Caco-2 (cell line): ENCODE results near the gene REPS1. TPM values are rescaled to one million over a fixed set of nuclear protein-coding genes. Genes with fewer than 3 reads are reported as not detected.

Experiments used
- BruUV-seq: library from RNA; stranded (reverse); fragments of 400-500 nt; replicated peaks from 2 replicates; lab custom pipeline; 2021; lab: Mats Ljungman, UMichigan
- CTCF ChIA-PET: fragments of 300-600 bp; sonication (Branson Sonifier 250); formaldehyde crosslinking; loops from one replicate; lab custom pipeline; 2022; ENCODE audit warnings: antibody characterized with exemption; lab: Charles Lee
- POLR2A ChIA-PET: fragments of 300-600 bp; sonication (Branson Sonifier 250); formaldehyde crosslinking; loops from one replicate; lab custom pipeline; 2022; ENCODE audit warnings: antibody characterized with exemption; lab: Charles Lee
- DNase-seq, 2 experiments: peaks; one replicate each; pipeline versions ENCODE4 v3.0.0 to v3.0.0-alpha.2; 2020 to 2022
- H3K27me3 ChIP-seq: replicated peaks from 2 replicates; pipeline ENCODE4 v1.6.0; 2011; ENCODE audit warnings: low read length; ENCODE audit not compliant: control insufficient read depth, insufficient read depth
- H3K36me3 ChIP-seq: 2 replicates; pipeline ENCODE4 v1.5.1; 2011; ENCODE audit warnings: low read length; ENCODE audit not compliant: control insufficient read depth, insufficient read depth
- H3K4me1 ChIP-seq: fragments of 250-450 bp; sonication (Bioruptor Pico); 2 replicates; pipeline ENCODE4 v1.5.1; 2020; ENCODE audit warnings: mild to moderate bottlenecking
- H3K4me3 ChIP-seq: 2 replicates; pipeline ENCODE4 v1.5.1; 2011; ENCODE audit warnings: low read depth, mild to moderate bottlenecking, control low read depth, low read length
- H3K9me3 ChIP-seq: fragments of 250-450 bp; sonication (Bioruptor Pico); 2 replicates; pipeline ENCODE4 v1.5.1; 2020; ENCODE audit warnings: mild to moderate bottlenecking, moderate library complexity
- H3K27ac Mint-ChIP-seq: one replicate; pipeline ENCODE4 v1.8.0; 2022; ENCODE audit warnings: mixed read lengths; ENCODE audit not compliant: unreplicated experiment
- H3K27me3 Mint-ChIP-seq: one replicate; pipeline ENCODE4 v1.8.0; 2022; ENCODE audit warnings: mixed read lengths; ENCODE audit not compliant: insufficient read depth, unreplicated experiment
- H3K36me3 Mint-ChIP-seq: one replicate; pipeline ENCODE4 v1.8.0; 2022; ENCODE audit warnings: mild to moderate bottlenecking, mixed read lengths; ENCODE audit not compliant: insufficient read depth, unreplicated experiment
- H3K4me1 Mint-ChIP-seq: one replicate; pipeline ENCODE4 v1.8.0; 2022; ENCODE audit warnings: low read depth, mixed read lengths; ENCODE audit not compliant: unreplicated experiment
- H3K4me3 Mint-ChIP-seq: one replicate; pipeline ENCODE4 v1.8.0; 2022; ENCODE audit warnings: mild to moderate bottlenecking, moderate library complexity, mixed read lengths; ENCODE audit not compliant: unreplicated experiment
- H3K9me3 Mint-ChIP-seq: one replicate; pipeline ENCODE4 v1.8.0; 2022; ENCODE audit warnings: mixed read lengths; ENCODE audit not compliant: unreplicated experiment
- intact Hi-C: fragments of 100-400 bp; cut with micrococcal nuclease; formaldehyde crosslinking; loops from one replicate; pipeline ENCODE4 v1.10.0; 2022; ENCODE audit not compliant: unreplicated experiment
- total RNA-seq: library from RNA; stranded (reverse); gene quantifications from 2 replicates; pipeline ENCODE4 v1.2.3, GENCODE V29; 2022
- TF ChIP-seq, protein P1 (sequence below), 2 experiments: fragments of 200-600 bp in 1 of 2; IDR thresholded peaks; 1 replicate in 1 of 2; 2 replicates in 1 of 2; pipeline versions ENCODE4 v1.5.1 to v1.8.0; 2011 to 2022; ENCODE audit warnings: antibody characterized with exemption in 1 of 2, control low read depth in 1 of 2, inconsistent platforms in 1 of 2, low read depth in 1 of 2, low read length in 1 of 2, mild to moderate bottlenecking in 1 of 2, moderate library complexity in 1 of 2; ENCODE audit not compliant: insufficient read depth in 1 of 2, severe bottlenecking in 1 of 2, unreplicated experiment in 1 of 2

The REPS1 gene
- total RNA-seq, 1 experiment from 2014 or later: 74.1 TPM

GRCh38 chr6:138873191-138873590 lies 114.9 kb downstream of the REPS1 start:
- no peaks in the 10 kb centered on the region for H3K27me3 Mint-ChIP-seq
- ChIA-PET CTCF (no interaction called here), POLR2A (no interaction called here)
- no peak overlapping the region for H3K4me3 Mint-ChIP-seq
- H3K9me3 Mint-ChIP-seq: no peaks in the 10 kb centered on the region
- no peak for DNase-seq
- Histone ChIP-seq H3K9me3 (no peaks in the 10 kb centered on the region), H3K36me3 (no peaks in the 10 kb centered on the region), H3K27me3 (no peaks in the 10 kb centered on the region), H3K4me3 (no peak overlapping the region), H3K4me1 (no peaks in the 10 kb centered on the region)
- intact Hi-C loops: no loop called here
- TF ChIP-seq, protein P1, sequence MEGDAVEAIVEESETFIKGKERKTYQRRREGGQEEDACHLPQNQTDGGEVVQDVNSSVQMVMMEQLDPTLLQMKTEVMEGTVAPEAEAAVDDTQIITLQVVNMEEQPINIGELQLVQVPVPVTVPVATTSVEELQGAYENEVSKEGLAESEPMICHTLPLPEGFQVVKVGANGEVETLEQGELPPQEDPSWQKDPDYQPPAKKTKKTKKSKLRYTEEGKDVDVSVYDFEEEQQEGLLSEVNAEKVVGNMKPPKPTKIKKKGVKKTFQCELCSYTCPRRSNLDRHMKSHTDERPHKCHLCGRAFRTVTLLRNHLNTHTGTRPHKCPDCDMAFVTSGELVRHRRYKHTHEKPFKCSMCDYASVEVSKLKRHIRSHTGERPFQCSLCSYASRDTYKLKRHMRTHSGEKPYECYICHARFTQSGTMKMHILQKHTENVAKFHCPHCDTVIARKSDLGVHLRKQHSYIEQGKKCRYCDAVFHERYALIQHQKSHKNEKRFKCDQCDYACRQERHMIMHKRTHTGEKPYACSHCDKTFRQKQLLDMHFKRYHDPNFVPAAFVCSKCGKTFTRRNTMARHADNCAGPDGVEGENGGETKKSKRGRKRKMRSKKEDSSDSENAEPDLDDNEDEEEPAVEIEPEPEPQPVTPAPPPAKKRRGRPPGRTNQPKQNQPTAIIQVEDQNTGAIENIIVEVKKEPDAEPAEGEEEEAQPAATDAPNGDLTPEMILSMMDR (IDR thresholded peaks at IDR 0.05; ENCODE audit: insufficient read depth in 1 of 2, low read depth in 1 of 2, low read length in 1 of 2, severe bottlenecking in 1 of 2, unreplicated experiment in 1 of 2): no peak
- H3K27ac Mint-ChIP-seq: no peak overlapping the region
- H3K36me3 Mint-ChIP-seq: no peaks in the 10 kb centered on the region
- BruUV-seq: no TSS peak
- peaks cover 6% of the 10 kb centered on the region for H3K4me1 Mint-ChIP-seq

- ChIA-PET POLR2A (no interaction called here), CTCF (no interaction called here)
- Histone ChIP-seq H3K9me3 (no peaks in the 10 kb centered on the region), H3K4me3 (no peak overlapping the region), H3K36me3 (no peaks in the 10 kb centered on the region), H3K27me3 (no peaks in the 10 kb centered on the region), H3K4me1 (no peaks in the 10 kb centered on the region)
- Mint-ChIP-seq H3K36me3 (no peaks in the 10 kb centered on the region), H3K27me3 (no peaks in the 10 kb centered on the region), H3K4me3 (no peak overlapping the region), H3K9me3 (no peaks in the 10 kb centered on the region), H3K27ac (no peak overlapping the region), H3K4me1 (peaks cover 6% of the 10 kb centered on the region)
- intact Hi-C loops: no loop called here
- no TSS peak for BruUV-seq
- no peak for DNase-seq
- TF ChIP-seq, protein P1 (IDR thresholded peaks at IDR 0.05; ENCODE audit: insufficient read depth in 1 of 2, low read depth in 1 of 2, low read length in 1 of 2, severe bottlenecking in 1 of 2, unreplicated experiment in 1 of 2): no peak
These were observed 118.7 kb downstream of the REPS1 start for GRCh38 chr6:138869398-138869797.

DNA sequence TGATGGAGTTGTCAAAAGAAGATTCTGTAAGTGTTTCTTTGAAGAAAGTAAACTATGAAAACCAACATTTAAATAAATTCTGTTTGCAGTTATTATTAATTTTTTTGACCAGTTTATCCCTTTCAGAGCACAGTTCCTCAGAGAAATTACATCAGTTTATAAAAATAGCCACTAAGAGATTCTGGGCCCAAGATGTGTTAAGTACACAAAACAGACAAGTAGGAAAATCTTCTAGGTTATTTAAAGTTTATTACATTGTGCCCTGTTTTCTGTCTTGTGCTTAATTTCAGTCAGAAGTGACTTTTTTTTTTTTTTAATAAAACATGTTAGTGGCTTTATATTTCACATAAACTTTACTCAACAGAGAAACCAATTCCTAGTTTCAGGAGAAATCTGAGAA lies 119.9 kb downstream of the REPS1 start:
- DNase-seq: no peak
- H3K4me1 ChIP-seq: no peaks in the 10 kb centered on the region
- no peaks in the 10 kb centered on the region for H3K36me3 Mint-ChIP-seq
- H3K9me3 Mint-ChIP-seq: no peaks in the 10 kb centered on the region
- BruUV-seq: no TSS peak
- TF ChIP-seq, protein P1 (IDR thresholded peaks at IDR 0.05; ENCODE audit: insufficient read depth in 1 of 2, low read depth in 1 of 2, low read length in 1 of 2, severe bottlenecking in 1 of 2, unreplicated experiment in 1 of 2): no peak
- H3K36me3 ChIP-seq: no peaks in the 10 kb centered on the region
- H3K4me3 Mint-ChIP-seq: no peak overlapping the region
- intact Hi-C loops: no loop called here
- no peak overlapping the region for H3K4me3 ChIP-seq
- no peak overlapping the region for H3K27ac Mint-ChIP-seq
- H3K9me3 ChIP-seq: no peaks in the 10 kb centered on the region
- H3K27me3 Mint-ChIP-seq: no peaks in the 10 kb centered on the region
- H3K4me1 Mint-ChIP-seq: peaks cover 6% of the 10 kb centered on the region
- CTCF ChIA-PET: no interaction called here
- H3K27me3 ChIP-seq: no peaks in the 10 kb centered on the region
- POLR2A ChIA-PET: no interaction called here
